Measurements from ENCODE around the gene IL10RA.

IL10RA gene

DNA sequence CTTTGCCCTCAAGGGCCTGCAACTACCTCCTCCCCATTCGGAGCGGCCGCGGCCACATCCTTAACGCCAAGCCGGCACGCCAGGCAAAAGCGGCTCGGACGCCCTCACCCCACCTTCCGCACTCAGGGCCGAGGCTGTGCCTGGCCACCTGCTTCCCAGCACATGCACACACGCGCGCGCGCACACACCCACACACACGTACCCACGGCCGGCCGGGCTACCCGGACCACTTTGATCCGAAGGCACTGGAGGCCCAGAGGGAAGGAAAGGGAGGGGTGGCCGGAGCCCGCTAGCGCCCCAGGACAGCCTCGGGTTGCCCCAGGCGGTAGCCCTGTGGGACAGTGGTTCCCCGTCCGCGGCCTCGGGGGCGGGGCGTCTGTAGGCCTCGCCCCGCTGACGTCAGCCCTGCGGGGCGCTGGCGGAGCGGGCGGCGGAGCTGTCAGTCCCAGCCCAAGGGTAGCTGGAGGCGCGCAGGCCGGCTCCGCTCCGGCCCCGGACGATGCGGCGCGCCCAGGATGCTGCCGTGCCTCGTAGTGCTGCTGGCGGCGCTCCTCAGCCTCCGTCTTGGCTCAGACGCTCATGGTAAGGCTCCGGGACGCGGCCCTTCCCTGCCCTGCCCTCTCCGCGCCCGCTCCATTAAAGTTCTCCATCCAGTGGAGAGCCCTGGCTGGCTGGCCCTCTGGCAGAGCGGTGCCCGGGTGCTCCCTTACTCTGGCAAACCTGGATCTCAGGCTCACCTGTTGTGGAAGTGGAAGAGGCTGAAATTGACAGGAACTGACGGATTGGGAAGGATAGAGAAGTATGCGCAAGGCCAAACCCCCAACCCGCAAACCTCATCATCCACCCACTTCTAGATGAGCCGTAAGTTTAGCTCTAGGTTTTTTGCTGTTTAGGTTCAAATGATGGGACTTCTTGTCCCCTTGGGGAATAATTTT is at the start of gene IL10RA:
Gene IL10RA, plus strand, starts transcription at position 442 of the 935 bp plus-strand sequence. Its CDS starts 74 bp downstream, at position 516.
- TF ChIP-seq CTCF (IDR thresholded peaks at IDR 0.05; ENCODE audit: extremely low read depth, missing control alignments): no peak
- peak; percentile 96 for DNase-seq (ENCODE audit: low spot score)

DNA sequence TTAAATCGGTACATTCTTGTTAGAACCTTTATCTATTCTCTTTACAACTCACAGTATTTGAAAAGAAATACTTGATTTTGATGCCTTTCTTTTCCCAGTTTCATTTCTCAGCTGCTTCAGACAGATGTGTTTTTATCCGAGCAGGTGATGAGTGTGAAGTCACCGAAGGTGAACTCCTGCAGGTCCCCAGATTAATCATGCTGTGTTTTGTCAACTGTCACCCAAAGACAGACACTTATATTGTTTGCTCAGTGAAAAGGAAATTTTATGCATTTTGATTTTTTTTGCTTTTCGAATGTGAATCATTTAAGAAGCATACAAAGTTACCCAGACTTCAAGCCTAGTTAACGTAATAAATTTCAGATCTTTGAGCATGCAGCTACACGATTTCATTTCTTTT is 49.2 kb upstream of the IL10RA start:
- no peak for TF ChIP-seq CTCF (IDR thresholded peaks at IDR 0.05; ENCODE audit: extremely low read depth, missing control alignments)
- DNase-seq (ENCODE audit: low spot score): no peak

- no peak for TF ChIP-seq CTCF (IDR thresholded peaks at IDR 0.05; ENCODE audit: extremely low read depth, missing control alignments)
- DNase-seq (ENCODE audit: low spot score): no peak
Observed at GRCh38 chr11:117940736-117941135, 45.5 kb upstream of the IL10RA start.

- DNase-seq (ENCODE audit: low spot score): no peak
- no peak for TF ChIP-seq CTCF (IDR thresholded peaks at IDR 0.05; ENCODE audit: extremely low read depth, missing control alignments)
Observed at GRCh38 chr11:117941163-117941707, 45.0 kb upstream of the IL10RA start.

- no peak for TF ChIP-seq CTCF (IDR thresholded peaks at IDR 0.05; ENCODE audit: extremely low read depth, missing control alignments)
- DNase-seq (ENCODE audit: low spot score): no peak
Observed at GRCh38 chr11:117941976-117942654, 44.1 kb upstream of the IL10RA start.

- TF ChIP-seq CTCF (IDR thresholded peaks at IDR 0.05; ENCODE audit: extremely low read depth, missing control alignments): no peak
- DNase-seq (ENCODE audit: low spot score): peak; percentile 10
Observed at GRCh38 chr11:117944554-117944953, 41.6 kb upstream of the IL10RA start.

Data from GM20000 (cell line).